ENCODE results near the gene ASAP3. TPM values are rescaled to one million over a fixed set of nuclear protein-coding genes. Genes with fewer than 3 reads are reported as not detected.
A peak's percentile ranks its signal among the peaks of the same experiment; 100 is the strongest.

The ASAP3 gene
- total and polyA plus RNA-seq, 2 of the 4 experiments (the other 2 are of a cell fraction), result 18.6 to 18.8 TPM

GRCh38 chr1:23509896-23510295 lies 25.9 kb upstream of the ASAP3 start:
- Histone ChIP-seq H3K79me1 (ENCODE audit: low read depth in 1 of 2, low read length in 2 of 2) (no peaks in the 10 kb centered on the region), H2BK120ac (ENCODE audit: low read depth, low read length) (no peak overlapping the region), H3K4ac (ENCODE audit: low read depth, low read length) (no peak overlapping the region), H3K4me3 (ENCODE audit: insufficient read depth, low read depth, low read length) (no peak overlapping the region), H3K9ac (ENCODE audit: low read depth, low read length) (no peak overlapping the region), H4K5ac (ENCODE audit: low read depth, low read length) (no peak overlapping the region), H3K36me3 (ENCODE audit: control insufficient read depth, insufficient read depth, low read length) (peaks cover 2% of the 10 kb centered on the region; the same call in 1 of the 2 replicates), H3K23ac (ENCODE audit: low read depth, low read length) (no peak overlapping the region), H2BK20ac (ENCODE audit: low read depth, low read length) (no peak overlapping the region), H2BK15ac (ENCODE audit: low read depth, low read length) (no peak overlapping the region), H3K56ac (ENCODE audit: extremely low read depth, insufficient read depth, low read length) (no peak overlapping the region), H3K27me3 (ENCODE audit: control insufficient read depth, insufficient read depth, low read length) (no peaks in the 10 kb centered on the region), H2AK9ac (replicated peaks; ENCODE audit: low read depth, low read length, poor library complexity) (peak overlapping the region; percentile 13), H3K9me3 (ENCODE audit: control insufficient read depth, insufficient read depth, low read length) (no peaks in the 10 kb centered on the region), H4K91ac (ENCODE audit: insufficient read depth, low read depth, low read length) (no peak overlapping the region), H3K14ac (replicated peaks; ENCODE audit: low read depth, low read length) (no peak overlapping the region), H2AFZ (replicated peaks; ENCODE audit: low read length, poor library complexity) (no peak overlapping the region), H3K18ac (ENCODE audit: low read depth, low read length) (no peak overlapping the region), H3K27ac (ENCODE audit: insufficient read depth, low read length) (no peak overlapping the region), H3K4me1 (ENCODE audit: control insufficient read depth, insufficient read depth, low read length) (no peaks in the 10 kb centered on the region), H3K4me2 (ENCODE audit: low read depth, low read length) (no peak overlapping the region), H4K8ac (ENCODE audit: low read depth in 2 of 2, low read length in 2 of 2) (no peak overlapping the region), H3K9me1 (ENCODE audit: insufficient read depth, low read length) (no peaks in the 10 kb centered on the region), H2AK5ac (ENCODE audit: low read depth, low read length) (no peak overlapping the region), H2BK5ac (ENCODE audit: low read depth, low read length, poor library complexity, severe bottlenecking) (no peak overlapping the region), H4K20me1 (ENCODE audit: insufficient read depth, low read length) (no peaks in the 10 kb centered on the region)
- BruUV-seq (replicated peaks), result no TSS peak
- intact Hi-C loops (cut with micrococcal nuclease) (no loop called here), in situ Hi-C loops (cut with MboI; ENCODE audit: low sequenced_read_pairs) (no loop called here), dilution Hi-C loops (cut with HindIII; ENCODE audit: low sequenced_read_pairs, unreplicated experiment) (no loop called here)
- ChIA-PET CTCF (no interaction called here), POLR2A (ENCODE audit: unreplicated experiment) (no interaction called here)
- TF ChIP-seq SMC3 (IDR thresholded peaks at IDR 0.05; ENCODE audit: low read depth, low read length) (no peak), BHLHE40 (IDR thresholded peaks at IDR 0.05; ENCODE audit: low read depth, low read length) (no peak), FOS (IDR thresholded peaks at IDR 0.05; ENCODE audit: low read depth, low read length) (no peak), ELK1 (IDR thresholded peaks at IDR 0.05; ENCODE audit: borderline replicate concordance, low read depth, low read length) (no peak), CEBPB (IDR thresholded peaks at IDR 0.05; ENCODE audit: low read depth, low read length) (no peak), MAFK (IDR thresholded peaks at IDR 0.05; ENCODE audit: low read depth, low read length) (no peak), NFE2L2 (IDR thresholded peaks at IDR 0.05; ENCODE audit: low read depth, low read length) (no peak), CTCF (conservative IDR thresholded peaks at IDR 0.05; ENCODE audit: low read depth, low read length) (no peak), MAZ (IDR thresholded peaks at IDR 0.05; ENCODE audit: borderline replicate concordance, low read depth, low read length) (no peak), CHD1 (IDR thresholded peaks at IDR 0.05; ENCODE audit: low read depth, low read length) (no peak), RAD21 (IDR thresholded peaks at IDR 0.05; ENCODE audit: low read length) (no peak), RFX5 (IDR thresholded peaks at IDR 0.05; ENCODE audit: low read depth, low read length) (no peak), RCOR1 (IDR thresholded peaks at IDR 0.05; ENCODE audit: insufficient replicate concordance, low read length) (no peak), MXI1 (IDR thresholded peaks at IDR 0.05; ENCODE audit: borderline replicate concordance, low read depth, low read length) (no peak), USF2 (IDR thresholded peaks at IDR 0.05; ENCODE audit: low read depth, low read length) (no peak)
- ATAC-seq (ENCODE audit: low read depth) (no peak), DNase-seq (no peak)
- WGBS, 2 experiments (ENCODE audit: extremely low coverage in 2 of 2, insufficient read length in 1 of 2), result 80% methylated on average over 8 of the region's 15 CpGs; no CpG with 5 or more reads in 1 of the 2 experiments
